HCT116 (cell line): ENCODE measurements around the gene SLC6A3. TPM values are rescaled to one million over a fixed set of nuclear protein-coding genes. Genes with fewer than 3 reads are reported as not detected.
A peak's percentile ranks its signal among the peaks of the same experiment; 100 is the strongest.

Source experiments
- ATAC-seq: fragments of 200-7000 bp; cut with Tn5 transposase; 2 replicates; pipeline ENCODE4 v1.9.1; 2020; ENCODE audit warnings: mild to moderate bottlenecking, moderate library complexity
- BruUV-seq: library from RNA; stranded (reverse); fragments of 400-500 nt; replicated peaks from 2 replicates; lab custom pipeline; 2021; lab: Mats Ljungman, UMichigan
- CTCF ChIA-PET: fragments of 300-600 bp; sonication (Branson Sonifier 250); formaldehyde crosslinking; loops from one replicate; lab custom pipeline; 2021; ENCODE audit warnings: antibody characterized with exemption; lab: Charles Lee
- POLR2A ChIA-PET: fragments of 300-600, 350-600 bp; sonication (Branson Sonifier 250); formaldehyde crosslinking; loops from one replicate; lab custom pipeline; 2021; ENCODE audit warnings: antibody characterized with exemption; lab: Charles Lee
- RAD21 ChIA-PET, 2 experiments: fragments of 300-600 bp; sonication (Branson Sonifier 250); formaldehyde crosslinking; loops; one replicate each; lab custom pipeline; 2023; ENCODE audit warnings: low total read pairs in 2 of 2; ENCODE audit not compliant: uncharacterized antibody in 2 of 2, unreplicated experiment in 2 of 2, low non-redundant PET in 1 of 2; lab: Charles Lee
- DNase-seq: peaks from one replicate; pipeline ENCODE4 v3.0.0-alpha.2; 2010; ENCODE audit warnings: low read depth, low spot score
- H2AFZ ChIP-seq: fragments of 200-600 bp; shearing (Covaris generic), sonication (generic); 2 replicates; pipeline ENCODE4 v1.6.1; 2017; ENCODE audit warnings: low read depth, mixed run types, mixed read lengths, antibody characterized with exemption, low read length; ENCODE audit not compliant: poor library complexity, severe bottlenecking
- H3K27ac ChIP-seq: 2 replicates; pipeline ENCODE4 v1.5.1; 2012; ENCODE audit warnings: low read depth, low read length
- H3K27me3 ChIP-seq: fragments of 200-600 bp; sonication (generic); 2 replicates; pipeline ENCODE4 v1.6.1; 2016; ENCODE audit warnings: mixed run types, low read length, mixed read lengths; ENCODE audit not compliant: insufficient read depth
- H3K36me3 ChIP-seq, 2 experiments: fragments of 200-500 bp in 1 of 2; fragments of 200-600 bp in 1 of 2; sonication (Bioruptor generic) in 1 of 2; sonication (generic) in 1 of 2; 2 replicates each; pipeline versions ENCODE4 v1.5.1 to v1.6.1; 2014 to 2016; ENCODE audit warnings: low read length in 2 of 2, inconsistent platforms in 1 of 2, mixed read lengths in 1 of 2, mixed run types in 1 of 2; ENCODE audit not compliant: insufficient read depth in 2 of 2, control insufficient read depth in 1 of 2
- H3K4me1 ChIP-seq, 2 experiments: fragments of 200-600 bp in 1 of 2; sonication (generic) in 1 of 2; 2 replicates each; pipeline versions ENCODE4 v1.5.1 to v1.6.1; 2012 to 2017; ENCODE audit warnings: low read length in 2 of 2, inconsistent platforms in 1 of 2, mild to moderate bottlenecking in 1 of 2, mixed read lengths in 1 of 2, mixed run types in 1 of 2, moderate library complexity in 1 of 2; ENCODE audit not compliant: insufficient read depth in 2 of 2, control insufficient read depth in 1 of 2
- H3K4me2 ChIP-seq: fragments of 200-600 bp; sonication (generic); 2 replicates; pipeline ENCODE4 v1.6.1; 2017; ENCODE audit warnings: mixed run types, low read length, mixed read lengths
- H3K4me3 ChIP-seq, 2 experiments: fragments of 200-600 bp in 1 of 2; sonication (generic) in 1 of 2; replicated peaks in 1 of 2; 2 replicates each; pipeline ENCODE4 v1.5.1; 2011 to 2016; ENCODE audit warnings: low read length in 2 of 2, control low read depth in 1 of 2, low read depth in 1 of 2, mild to moderate bottlenecking in 1 of 2, mixed read lengths in 1 of 2, mixed run types in 1 of 2
- H3K79me2 ChIP-seq: fragments of 200-600 bp; sonication (generic); 2 replicates; pipeline ENCODE4 v1.6.1; 2017; ENCODE audit warnings: mild to moderate bottlenecking, mixed run types, low read length, moderate library complexity, mixed read lengths; ENCODE audit not compliant: insufficient read depth
- H3K9ac ChIP-seq: fragments of 200-600 bp; sonication (generic); 2 replicates; pipeline ENCODE4 v1.6.1; 2016; ENCODE audit warnings: low read length, mixed read lengths
- H3K9me2 ChIP-seq: fragments of 200-600 bp; sonication (generic), shearing (Covaris generic); 2 replicates; pipeline ENCODE4 v1.6.1; 2017; ENCODE audit warnings: mixed run types, mild to moderate bottlenecking, moderate library complexity; ENCODE audit not compliant: insufficient read depth
- H3K9me3 ChIP-seq, 2 experiments: fragments of 200-500 bp in 1 of 2; fragments of 200-600 bp in 1 of 2; sonication (Bioruptor generic) in 1 of 2; sonication (generic) in 1 of 2; 2 replicates each; pipeline ENCODE4 v1.6.1; 2014 to 2017; ENCODE audit warnings: low read length in 2 of 2, mixed read lengths in 2 of 2, inconsistent platforms in 1 of 2, low read depth in 1 of 2, mild to moderate bottlenecking in 1 of 2, mixed run types in 1 of 2, moderate library complexity in 1 of 2; ENCODE audit not compliant: control insufficient read depth in 1 of 2, insufficient read depth in 1 of 2
- H4K20me1 ChIP-seq: fragments of 200-600 bp; sonication (generic), shearing (Covaris generic); 2 replicates; pipeline ENCODE4 v1.6.1; 2017; ENCODE audit warnings: mixed run types, mild to moderate bottlenecking, moderate library complexity; ENCODE audit not compliant: insufficient read depth
- FOSL1 ChIP-seq: IDR thresholded peaks from 2 replicates; pipeline ENCODE4 v1.6.1; 2012; ENCODE audit warnings: low read depth
- JUND ChIP-seq: IDR thresholded peaks from 2 replicates; pipeline ENCODE4 v1.6.1; 2012
- POLR2A ChIP-seq: IDR thresholded peaks from 2 replicates; pipeline ENCODE4 v1.7.0; 2011; ENCODE audit warnings: borderline replicate concordance; ENCODE audit not compliant: insufficient read depth, insufficient read length; ENCODE audit errors: extremely low read depth
- RAD21 ChIP-seq: IDR thresholded peaks from 2 replicates; pipeline ENCODE4 v1.6.1; 2012; ENCODE audit warnings: low read depth, mild to moderate bottlenecking
- TCF7L2 ChIP-seq: IDR thresholded peaks from 2 replicates; pipeline ENCODE4 v1.7.0; 2011; ENCODE audit warnings: borderline replicate concordance, inconsistent platforms; ENCODE audit not compliant: insufficient read depth, insufficient read length; ENCODE audit errors: extremely low read depth
- YY1 ChIP-seq: IDR thresholded peaks from 2 replicates; pipeline ENCODE4 v1.6.1; 2011; ENCODE audit warnings: low read length, low read depth, moderate library complexity, mild to moderate bottlenecking; ENCODE audit not compliant: insufficient replicate concordance; ENCODE audit errors: extremely low read depth
- intact Hi-C: fragments of 100-400 bp; cut with micrococcal nuclease; formaldehyde crosslinking; loops from 2 replicates; pipeline ENCODE4 v1.10.0; 2022
- total RNA-seq: library from RNA; stranded (reverse); gene quantifications from one replicate; pipeline ENCODE4 v1.2.1, GENCODE V29; 2021; ENCODE audit not compliant: unreplicated experiment

SLC6A3 gene
- total RNA-seq, 1 experiment from 2014 or later: not detected

DNA sequence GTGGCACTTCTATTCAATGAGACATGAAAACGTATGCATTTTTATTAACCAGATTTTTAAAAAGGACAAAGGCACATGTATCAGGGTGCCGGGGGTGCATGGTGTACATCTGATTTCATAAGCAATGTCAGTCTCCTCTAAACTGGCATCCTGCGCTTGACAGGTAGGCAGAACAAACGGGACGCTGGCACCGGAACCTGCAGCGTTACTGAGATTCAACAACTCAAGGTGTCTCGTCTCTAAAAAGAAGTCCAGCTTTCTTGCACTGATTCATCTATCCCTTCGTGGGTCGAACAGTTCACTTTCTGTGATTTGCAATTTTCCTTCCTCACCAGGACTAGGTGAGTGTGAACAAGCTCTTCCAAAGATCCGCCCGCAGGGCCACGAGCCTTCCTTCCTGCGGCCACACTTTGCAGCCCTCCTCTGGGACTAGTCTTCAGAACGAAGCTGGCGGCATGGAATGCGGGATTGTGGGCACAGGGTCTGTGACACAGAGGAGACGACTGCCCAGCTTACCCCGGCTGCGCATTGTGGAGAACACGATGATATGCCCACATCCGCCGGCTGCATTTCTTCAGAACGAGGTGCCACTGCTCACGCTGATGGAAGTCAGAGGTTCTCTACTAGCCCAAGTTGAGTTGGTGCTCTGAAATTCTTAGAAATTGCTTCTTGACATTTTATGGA is 7.2 kb downstream of the SLC6A3 start:
- Histone ChIP-seq H3K27ac (no peak overlapping the region), H2AFZ (peak overlapping the region; percentile 63), H3K4me3 (no peak overlapping the region), H3K9me3 (no peaks in the 10 kb centered on the region), H3K36me3 (no peaks in the 10 kb centered on the region), H3K4me1 (peaks cover 5 to 10% of the 10 kb centered on the region in 2 experiments), H4K20me1 (no peaks in the 10 kb centered on the region), H3K4me2 (peak overlapping the region; percentile 46), H3K27me3 (no peaks in the 10 kb centered on the region), H3K9ac (no peak overlapping the region), H3K9me2 (no peaks in the 10 kb centered on the region), H3K79me2 (no peaks in the 10 kb centered on the region)
- ChIA-PET CTCF (no interaction called here), POLR2A (no interaction called here), RAD21 (no interaction called here)
- ATAC-seq (no peak), DNase-seq (no peak)
- intact Hi-C loops: no loop called here
- no TSS peak for BruUV-seq
- no peak for TF ChIP-seq YY1
- no peak for TF ChIP-seq JUND
- TF ChIP-seq RAD21: 0 out of 2 replicates have a peak, but pooled peaks have one; percentile 1
- no peak for TF ChIP-seq FOSL1

DNA sequence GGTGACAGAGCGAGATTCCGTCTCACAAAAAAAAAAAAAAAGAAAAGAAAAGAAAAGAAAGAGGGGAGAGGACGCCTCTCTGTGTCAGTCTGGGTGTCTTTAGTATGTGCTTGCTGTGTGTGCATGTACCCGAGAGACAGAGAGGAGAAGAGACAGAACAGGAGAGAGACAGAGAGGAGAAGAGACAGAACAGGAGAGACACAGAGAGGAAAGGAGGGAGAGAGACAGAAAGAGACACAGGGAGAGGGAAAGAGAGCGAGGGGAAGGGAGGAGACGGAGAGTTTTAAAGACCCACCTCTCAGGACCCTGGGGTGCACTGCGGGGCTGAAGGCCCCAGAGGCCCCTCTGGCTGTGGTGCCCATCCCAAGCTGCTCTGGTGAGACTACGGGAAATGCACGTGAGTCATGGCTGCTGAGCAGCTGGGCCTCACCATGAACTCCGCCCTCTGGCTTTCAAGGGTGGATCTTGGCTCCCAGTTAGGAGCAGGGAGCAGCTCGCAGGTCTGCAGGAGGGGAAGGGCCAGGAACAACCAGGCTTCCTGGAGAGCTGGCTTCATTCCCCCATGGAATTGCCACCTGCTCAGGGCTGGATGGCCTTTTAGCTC is 7.9 kb downstream of the SLC6A3 start:
- Histone ChIP-seq H3K9me2 (no peaks in the 10 kb centered on the region), H3K4me2 (peak overlapping the region; percentile 46), H3K27me3 (no peaks in the 10 kb centered on the region), H2AFZ (peak overlapping the region; percentile 63), H3K9me3 (no peaks in the 10 kb centered on the region), H4K20me1 (no peaks in the 10 kb centered on the region), H3K79me2 (no peaks in the 10 kb centered on the region), H3K27ac (no peak overlapping the region), H3K4me1 (peaks cover 5 to 10% of the 10 kb centered on the region in 2 experiments), H3K9ac (0 out of 2 replicates have a peak overlapping the region, but pooled peaks have one; percentile 11), H3K4me3 (no peak overlapping the region), H3K36me3 (no peaks in the 10 kb centered on the region)
- BruUV-seq: no TSS peak
- RAD21 ChIA-PET: no interaction called here
- DNase-seq (peak; percentile 4), ATAC-seq (peak; percentile 92)
- TF ChIP-seq TCF7L2 (no peak), RAD21 (0 out of 2 replicates have a peak, but pooled peaks have one; percentile 3), JUND (no peak), POLR2A (no peak)
- CTCF ChIA-PET: no interaction called here
- POLR2A ChIA-PET: no interaction called here
- intact Hi-C loops: no loop called here
